HepG2 (cell line): ENCODE results near the gene USP24. TPM values are rescaled to one million over a fixed set of nuclear protein-coding genes. Genes with fewer than 3 reads are reported as not detected.
A peak's percentile ranks its signal among the peaks of the same experiment; 100 is the strongest.

ENCODE experiments used
- EP300 ChIP-seq, 3 experiments: sonication (generic) in 1 of 3; formaldehyde crosslinking in 1 of 3; IDR thresholded peaks; 2 replicates each; pipeline versions ENCODE4 v1.5.1 to v1.6.1; 2011 to 2020; ENCODE audit warnings: low read depth in 2 of 3, low read length in 2 of 3, borderline replicate concordance in 1 of 3, improper control_type of control experiment in 1 of 3, mild to moderate bottlenecking in 1 of 3, missing genetic modification reagents in 1 of 3, moderate library complexity in 1 of 3
- KDM5A ChIP-seq: fragments of 200-600 bp; sonication (generic); IDR thresholded peaks from 2 replicates; pipeline ENCODE4 v1.7.0; 2018; ENCODE audit warnings: antibody characterized with exemption, mild to moderate bottlenecking, low read length, borderline replicate concordance
- KLF15 ChIP-seq: sonication (generic); formaldehyde crosslinking; IDR thresholded peaks from 2 replicates; pipeline ENCODE4 v1.8.1; 2023; ENCODE audit warnings: borderline replicate concordance, mild to moderate bottlenecking, inconsistent platforms, missing genetic modification reagents, mixed read lengths
- SMAD1 ChIP-seq: sonication (generic); formaldehyde crosslinking; IDR thresholded peaks from 2 replicates; pipeline ENCODE4 v1.4.0; 2020; ENCODE audit warnings: missing genetic modification reagents, low read depth, mild to moderate bottlenecking, borderline replicate concordance
- ZFX ChIP-seq: sonication (generic); formaldehyde crosslinking; IDR thresholded peaks from 2 replicates; pipeline ENCODE4 v1.4.0; 2020; ENCODE audit warnings: mild to moderate bottlenecking, low read depth, missing genetic modification reagents, moderate library complexity
- ZNF224 ChIP-seq: sonication (generic); formaldehyde crosslinking; IDR thresholded peaks from 2 replicates; pipeline ENCODE4 v1.5.0; 2020; ENCODE audit warnings: mild to moderate bottlenecking, missing genetic modification reagents
- ZNF567 ChIP-seq: sonication (generic); formaldehyde crosslinking; IDR thresholded peaks from 2 replicates; pipeline ENCODE4 v1.8.1; 2023; ENCODE audit warnings: mild to moderate bottlenecking, missing genetic modification reagents, borderline replicate concordance
- polyA plus RNA-seq, 8 experiments: library from polyadenylated mRNA; depleted of rRNA in 3 of 8; stranded (reverse) in 7 of 8; unstranded in 1 of 8; fragments of >200 nt; fragmentation: Illumina TruSeq in 4 of 8; extraction: Trizol in 4 of 8; gene quantifications; 2 replicates each; pipeline versions ENCODE4 v1.2.1 to v1.2.3, GENCODE V29; 2011 to 2016; ENCODE audit warnings: low read depth in 4 of 8, missing spikeins in 1 of 8, mixed read lengths in 1 of 8; ENCODE audit not compliant: insufficient read depth in 1 of 8
- total RNA-seq, 5 experiments: library from RNA; depleted of rRNA; stranded (reverse); fragments of >200 nt; fragmentation: Illumina TruSeq; extraction: Trizol; gene quantifications; 2 replicates each; pipeline ENCODE4 v1.2.3, GENCODE V29; 2016; ENCODE audit warnings: low read depth in 1 of 5
- TF ChIP-seq, protein P1 (sequence below): fragments of 450-650 bp; IDR thresholded peaks from 2 replicates; pipeline ENCODE4 v1.6.1; 2016
- TF ChIP-seq, protein P2 (sequence below): IDR thresholded peaks from 2 replicates; pipeline ENCODE4 v1.6.1; 2016; ENCODE audit warnings: missing compliant biosample characterization, missing genetic modification reagents, borderline replicate concordance
- TF ChIP-seq, protein P3 (sequence below): sonication (generic); formaldehyde crosslinking; IDR thresholded peaks from 2 replicates; pipeline ENCODE4 v1.4.0; 2020; ENCODE audit warnings: missing genetic modification reagents, borderline replicate concordance
- TF ChIP-seq, protein P4 (sequence below): sonication (generic); formaldehyde crosslinking; IDR thresholded peaks from 2 replicates; pipeline ENCODE4 v1.5.0; 2020; ENCODE audit warnings: missing genetic modification reagents

Gene USP24
- total and polyA plus RNA-seq, 2 of the 13 experiments (the other 11 are each of a cell fraction or from before 2014, with no cell fraction given): 18.8 to 47.6 TPM

DNA sequence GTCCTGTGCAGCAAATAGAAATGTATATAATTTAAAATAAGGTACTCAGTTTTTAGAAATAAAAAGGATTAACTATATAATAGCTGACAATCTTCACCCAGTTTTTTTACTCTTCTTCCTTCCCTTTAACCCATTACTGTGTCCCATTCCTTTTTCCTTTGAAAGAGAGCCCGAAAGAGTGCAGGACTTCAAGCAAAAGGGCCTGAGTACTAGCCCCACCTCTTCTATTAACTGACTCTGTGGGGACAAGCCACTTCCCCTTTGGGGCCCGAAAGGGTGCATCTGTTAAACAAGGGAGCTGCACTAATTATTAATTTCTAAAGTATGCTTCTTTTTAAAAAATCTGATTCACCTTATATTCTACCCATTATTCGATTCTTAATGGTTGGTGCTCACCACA is 3.3 kb downstream of the USP24 start (continued):
- TF ChIP-seq, protein P1, sequence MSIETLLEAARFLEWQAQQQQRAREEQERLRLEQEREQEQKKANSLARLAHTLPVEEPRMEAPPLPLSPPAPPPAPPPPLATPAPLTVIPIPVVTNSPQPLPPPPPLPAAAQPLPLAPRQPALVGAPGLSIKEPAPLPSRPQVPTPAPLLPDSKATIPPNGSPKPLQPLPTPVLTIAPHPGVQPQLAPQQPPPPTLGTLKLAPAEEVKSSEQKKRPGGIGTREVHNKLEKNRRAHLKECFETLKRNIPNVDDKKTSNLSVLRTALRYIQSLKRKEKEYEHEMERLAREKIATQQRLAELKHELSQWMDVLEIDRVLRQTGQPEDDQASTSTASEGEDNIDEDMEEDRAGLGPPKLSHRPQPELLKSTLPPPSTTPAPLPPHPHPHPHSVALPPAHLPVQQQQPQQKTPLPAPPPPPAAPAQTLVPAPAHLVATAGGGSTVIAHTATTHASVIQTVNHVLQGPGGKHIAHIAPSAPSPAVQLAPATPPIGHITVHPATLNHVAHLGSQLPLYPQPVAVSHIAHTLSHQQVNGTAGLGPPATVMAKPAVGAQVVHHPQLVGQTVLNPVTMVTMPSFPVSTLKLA: no peak
- TF ChIP-seq EP300 (IDR thresholded peaks at IDR 0.05; ENCODE audit: low read depth in 2 of 2, low read length in 2 of 2): no peak
- TF ChIP-seq EP300 (CRISPR knock-in tag; IDR thresholded peaks at IDR 0.05; ENCODE audit: borderline replicate concordance): no peak
- no peak for TF ChIP-seq ZNF567 (CRISPR knock-in tag)
- TF ChIP-seq KDM5A: no peak
- no peak for TF ChIP-seq ZNF224
- no peak for TF ChIP-seq SMAD1 (CRISPR knock-in tag)
- TF ChIP-seq, protein P2, sequence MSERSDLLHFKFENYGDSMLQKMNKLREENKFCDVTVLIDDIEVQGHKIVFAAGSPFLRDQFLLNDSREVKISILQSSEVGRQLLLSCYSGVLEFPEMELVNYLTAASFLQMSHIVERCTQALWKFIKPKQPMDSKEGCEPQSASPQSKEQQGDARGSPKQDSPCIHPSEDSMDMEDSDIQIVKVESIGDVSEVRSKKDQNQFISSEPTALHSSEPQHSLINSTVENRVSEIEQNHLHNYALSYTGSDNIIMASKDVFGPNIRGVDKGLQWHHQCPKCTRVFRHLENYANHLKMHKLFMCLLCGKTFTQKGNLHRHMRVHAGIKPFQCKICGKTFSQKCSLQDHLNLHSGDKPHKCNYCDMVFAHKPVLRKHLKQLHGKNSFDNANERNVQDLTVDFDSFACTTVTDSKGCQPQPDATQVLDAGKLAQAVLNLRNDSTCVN (CRISPR knock-in tag): no peak
- no peak for TF ChIP-seq KLF15
- TF ChIP-seq, protein P3, sequence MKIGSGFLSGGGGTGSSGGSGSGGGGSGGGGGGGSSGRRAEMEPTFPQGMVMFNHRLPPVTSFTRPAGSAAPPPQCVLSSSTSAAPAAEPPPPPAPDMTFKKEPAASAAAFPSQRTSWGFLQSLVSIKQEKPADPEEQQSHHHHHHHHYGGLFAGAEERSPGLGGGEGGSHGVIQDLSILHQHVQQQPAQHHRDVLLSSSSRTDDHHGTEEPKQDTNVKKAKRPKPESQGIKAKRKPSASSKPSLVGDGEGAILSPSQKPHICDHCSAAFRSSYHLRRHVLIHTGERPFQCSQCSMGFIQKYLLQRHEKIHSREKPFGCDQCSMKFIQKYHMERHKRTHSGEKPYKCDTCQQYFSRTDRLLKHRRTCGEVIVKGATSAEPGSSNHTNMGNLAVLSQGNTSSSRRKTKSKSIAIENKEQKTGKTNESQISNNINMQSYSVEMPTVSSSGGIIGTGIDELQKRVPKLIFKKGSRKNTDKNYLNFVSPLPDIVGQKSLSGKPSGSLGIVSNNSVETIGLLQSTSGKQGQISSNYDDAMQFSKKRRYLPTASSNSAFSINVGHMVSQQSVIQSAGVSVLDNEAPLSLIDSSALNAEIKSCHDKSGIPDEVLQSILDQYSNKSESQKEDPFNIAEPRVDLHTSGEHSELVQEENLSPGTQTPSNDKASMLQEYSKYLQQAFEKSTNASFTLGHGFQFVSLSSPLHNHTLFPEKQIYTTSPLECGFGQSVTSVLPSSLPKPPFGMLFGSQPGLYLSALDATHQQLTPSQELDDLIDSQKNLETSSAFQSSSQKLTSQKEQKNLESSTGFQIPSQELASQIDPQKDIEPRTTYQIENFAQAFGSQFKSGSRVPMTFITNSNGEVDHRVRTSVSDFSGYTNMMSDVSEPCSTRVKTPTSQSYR (CRISPR knock-in tag): no peak
- TF ChIP-seq ZFX (CRISPR knock-in tag): peak; percentile 9; the same call in 1 of the 2 replicates
- TF ChIP-seq, protein P4, sequence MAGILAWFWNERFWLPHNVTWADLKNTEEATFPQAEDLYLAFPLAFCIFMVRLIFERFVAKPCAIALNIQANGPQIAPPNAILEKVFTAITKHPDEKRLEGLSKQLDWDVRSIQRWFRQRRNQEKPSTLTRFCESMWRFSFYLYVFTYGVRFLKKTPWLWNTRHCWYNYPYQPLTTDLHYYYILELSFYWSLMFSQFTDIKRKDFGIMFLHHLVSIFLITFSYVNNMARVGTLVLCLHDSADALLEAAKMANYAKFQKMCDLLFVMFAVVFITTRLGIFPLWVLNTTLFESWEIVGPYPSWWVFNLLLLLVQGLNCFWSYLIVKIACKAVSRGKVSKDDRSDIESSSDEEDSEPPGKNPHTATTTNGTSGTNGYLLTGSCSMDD (CRISPR knock-in tag): no peak
